ENCODE data around the gene FKBP9.
"Not testable (repeated sequence)": the region's sequence is repeated elsewhere in the genome, so short reads cannot be mapped to it uniquely, and the experiment has no call there.

The FKBP9 gene

GRCh38 chr7:32997956-32998355 lies 40.7 kb downstream of the FKBP9 start:
- H3K4me3 ChIP-seq (ENCODE audit: low read length); DNase-seq (ENCODE audit: low read depth): not testable (repeated sequence)

- H3K4me3 ChIP-seq (ENCODE audit: low read length), result not testable (repeated sequence)
- DNase-seq (ENCODE audit: low read depth), result peak; percentile 61
These were observed 41.3 kb downstream of the FKBP9 start for GRCh38 chr7:32998361-32999171.

GRCh38 chr7:32999380-32999779 lies 42.1 kb downstream of the FKBP9 start:
- not testable (repeated sequence) for H3K4me3 ChIP-seq (ENCODE audit: low read length); DNase-seq (ENCODE audit: low read depth)

GRCh38 chr7:33003111-33003510 lies 45.9 kb downstream of the FKBP9 start:
- H3K4me3 ChIP-seq (ENCODE audit: low read length); DNase-seq (ENCODE audit: low read depth): not testable (repeated sequence)

- not testable (repeated sequence) for H3K4me3 ChIP-seq (ENCODE audit: low read length); DNase-seq (ENCODE audit: low read depth)
These were observed 46.9 kb downstream of the FKBP9 start for GRCh38 chr7:33004104-33004616.

GRCh38 chr7:33005193-33005592 lies 48.0 kb downstream of the FKBP9 start:
- not testable (repeated sequence) for DNase-seq (ENCODE audit: low read depth); H3K4me3 ChIP-seq (ENCODE audit: low read length)

GRCh38 chr7:33005690-33006089 lies 48.5 kb downstream of the FKBP9 start:
- not testable (repeated sequence) for DNase-seq (ENCODE audit: low read depth); H3K4me3 ChIP-seq (ENCODE audit: low read length)

GRCh38 chr7:33009734-33010133 lies 52.5 kb downstream of the FKBP9 start:
- DNase-seq (ENCODE audit: low read depth), result no peak
- no peak for TF ChIP-seq CTCF (conservative IDR thresholded peaks at IDR 0.05; ENCODE audit: low read depth, low read length)
- no peak overlapping the region for H3K4me3 ChIP-seq (ENCODE audit: low read length)

- DNase-seq (ENCODE audit: low read depth), result no peak
- TF ChIP-seq CTCF (conservative IDR thresholded peaks at IDR 0.05; ENCODE audit: low read depth, low read length), result no peak
- H3K4me3 ChIP-seq (ENCODE audit: low read length), result no peak overlapping the region
These were observed 55.1 kb downstream of the FKBP9 start for GRCh38 chr7:33012364-33012763.

GRCh38 chr7:33024189-33024757 lies 67.0 kb downstream of the FKBP9 start:
- DNase-seq (ENCODE audit: low read depth), result no peak
- no peak for TF ChIP-seq CTCF (conservative IDR thresholded peaks at IDR 0.05; ENCODE audit: low read depth, low read length)
- no peak overlapping the region for H3K4me3 ChIP-seq (ENCODE audit: low read length)

GRCh38 chr7:33035776-33036175 lies 78.5 kb downstream of the FKBP9 start:
- no peak for TF ChIP-seq CTCF (conservative IDR thresholded peaks at IDR 0.05; ENCODE audit: low read depth, low read length)
- no peak for DNase-seq (ENCODE audit: low read depth)
- H3K4me3 ChIP-seq (ENCODE audit: low read length), result no peak overlapping the region
